Vagina (tissue), 2 donors: ENCODE measurements around the gene ZNF423. TPM values are rescaled to one million over a fixed set of nuclear protein-coding genes. Genes with fewer than 3 reads are reported as not detected.

Experiments used
- DNase-seq, 2 donors: peaks; one replicate each; pipeline ENCODE4 v3.0.0-alpha.2; 2017; ENCODE audit errors: extremely low spot score in 2 of 2
- H3K27ac ChIP-seq: fragments of 200-600 bp; sonication (generic); one replicate; pipeline ENCODE4 v1.5.1; 2019
- H3K27me3 ChIP-seq: fragments of 200-600 bp; sonication (generic); one replicate; pipeline ENCODE4 v1.5.1; 2019
- H3K36me3 ChIP-seq, 2 donors: fragments of 200-600 bp; sonication (generic); one replicate each; pipeline ENCODE4 v1.5.1; 2017 to 2019
- H3K4me1 ChIP-seq: fragments of 200-600 bp; sonication (generic); one replicate; pipeline ENCODE4 v1.5.1; 2019
- H3K4me3 ChIP-seq, 2 donors: fragments of 200-600 bp; sonication (generic); 1 replicate in 1 of 2; 2 replicates in 1 of 2; pipeline ENCODE4 v1.5.1; 2016 to 2019
- H3K9me3 ChIP-seq: fragments of 200-600 bp; sonication (generic); one replicate; pipeline ENCODE4 v1.5.1; 2019
- POLR2A ChIP-seq, 2 donors: fragments of 450-650 bp; IDR thresholded peaks; one replicate each; pipeline ENCODE4 v1.6.1; 2017; ENCODE audit warnings: antibody characterized with exemption in 2 of 2, mild to moderate bottlenecking in 2 of 2, moderate library complexity in 2 of 2
- POLR2AphosphoS5 ChIP-seq, 2 donors: sonication (generic); formaldehyde crosslinking; IDR thresholded peaks; one replicate each; pipeline ENCODE4 v1.9.0; 2017; ENCODE audit warnings: antibody characterized with exemption in 2 of 2, mild to moderate bottlenecking in 2 of 2, low read depth in 1 of 2; ENCODE audit not compliant: insufficient read depth in 1 of 2
- intact Hi-C: fragments of 100-400 bp; cut with DNase I; formaldehyde crosslinking; loops from one replicate; pipeline ENCODE4 v1.15.1; 2023
- total RNA-seq: library from RNA; depleted of rRNA; stranded (reverse); fragments of >200 nt; gene quantifications from one replicate; pipeline ENCODE4 v1.2.3, GENCODE V29; 2016
- TF ChIP-seq, protein P1 (sequence below), 3 experiments: fragments of 450-650 bp in 2 of 3; fragments of 200-600 bp in 1 of 3; sonication (generic) in 1 of 3; IDR thresholded peaks; one replicate each; pipeline ENCODE4 v1.5.1; 2017 to 2019; ENCODE audit warnings: antibody characterized with exemption in 3 of 3, mild to moderate bottlenecking in 2 of 3, moderate library complexity in 2 of 3

The ZNF423 gene
- total RNA-seq, 1 donor from 2014 or later, result 10.3 TPM

- intact Hi-C loops, result loop anchor here (10.0 kb wide), 2 partner anchors 85 to 255 kb away; no protein-coding TSS in a partner anchor
Measured at GRCh38 chr16:49499869-49500610, 355.9 kb downstream of the ZNF423 start.

DNA sequence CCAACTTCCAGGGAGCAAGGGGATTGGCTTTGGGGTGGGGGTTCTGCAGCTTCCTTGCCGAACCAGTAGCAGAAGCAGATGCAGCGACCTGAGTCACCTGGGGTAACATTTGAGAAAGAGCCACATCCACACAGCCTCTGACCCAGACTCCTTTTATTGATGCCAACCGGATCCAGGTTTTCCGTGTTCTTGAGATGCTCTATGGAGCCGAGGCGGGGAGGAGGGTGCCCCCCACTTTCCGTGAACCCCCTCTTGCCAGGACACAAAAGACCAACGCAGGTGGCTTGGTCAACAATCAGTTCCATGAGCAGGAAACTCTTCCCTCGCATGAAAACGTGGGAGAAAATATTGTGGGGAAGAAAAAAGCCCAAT is 356.5 kb downstream of the ZNF423 start:
- no peak overlapping the region for H3K27ac ChIP-seq
- no peak for TF ChIP-seq POLR2A (IDR thresholded peaks at IDR 0.05)
- TF ChIP-seq, protein P1, sequence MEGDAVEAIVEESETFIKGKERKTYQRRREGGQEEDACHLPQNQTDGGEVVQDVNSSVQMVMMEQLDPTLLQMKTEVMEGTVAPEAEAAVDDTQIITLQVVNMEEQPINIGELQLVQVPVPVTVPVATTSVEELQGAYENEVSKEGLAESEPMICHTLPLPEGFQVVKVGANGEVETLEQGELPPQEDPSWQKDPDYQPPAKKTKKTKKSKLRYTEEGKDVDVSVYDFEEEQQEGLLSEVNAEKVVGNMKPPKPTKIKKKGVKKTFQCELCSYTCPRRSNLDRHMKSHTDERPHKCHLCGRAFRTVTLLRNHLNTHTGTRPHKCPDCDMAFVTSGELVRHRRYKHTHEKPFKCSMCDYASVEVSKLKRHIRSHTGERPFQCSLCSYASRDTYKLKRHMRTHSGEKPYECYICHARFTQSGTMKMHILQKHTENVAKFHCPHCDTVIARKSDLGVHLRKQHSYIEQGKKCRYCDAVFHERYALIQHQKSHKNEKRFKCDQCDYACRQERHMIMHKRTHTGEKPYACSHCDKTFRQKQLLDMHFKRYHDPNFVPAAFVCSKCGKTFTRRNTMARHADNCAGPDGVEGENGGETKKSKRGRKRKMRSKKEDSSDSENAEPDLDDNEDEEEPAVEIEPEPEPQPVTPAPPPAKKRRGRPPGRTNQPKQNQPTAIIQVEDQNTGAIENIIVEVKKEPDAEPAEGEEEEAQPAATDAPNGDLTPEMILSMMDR (IDR thresholded peaks at IDR 0.05), result no peak
- TF ChIP-seq POLR2AphosphoS5 (IDR thresholded peaks at IDR 0.05; ENCODE audit: insufficient read depth in 1 of 2, low read depth in 1 of 2), result no peak
- no peak for DNase-seq

More at GRCh38 chr16:49499869-49500610, 355.9 kb downstream of the ZNF423 start:
- Histone ChIP-seq H3K36me3 (no peaks in the 10 kb centered on the region), H3K4me3 (no peak overlapping the region), H3K27ac (no peak overlapping the region), H3K4me1 (no peaks in the 10 kb centered on the region), H3K9me3 (no peaks in the 10 kb centered on the region), H3K27me3 (no peaks in the 10 kb centered on the region)
- no peak for DNase-seq
- TF ChIP-seq POLR2A (IDR thresholded peaks at IDR 0.05) (no peak), POLR2AphosphoS5 (IDR thresholded peaks at IDR 0.05; ENCODE audit: insufficient read depth in 1 of 2, low read depth in 1 of 2) (no peak)
- TF ChIP-seq, protein P1 (IDR thresholded peaks at IDR 0.05), result no peak

DNA sequence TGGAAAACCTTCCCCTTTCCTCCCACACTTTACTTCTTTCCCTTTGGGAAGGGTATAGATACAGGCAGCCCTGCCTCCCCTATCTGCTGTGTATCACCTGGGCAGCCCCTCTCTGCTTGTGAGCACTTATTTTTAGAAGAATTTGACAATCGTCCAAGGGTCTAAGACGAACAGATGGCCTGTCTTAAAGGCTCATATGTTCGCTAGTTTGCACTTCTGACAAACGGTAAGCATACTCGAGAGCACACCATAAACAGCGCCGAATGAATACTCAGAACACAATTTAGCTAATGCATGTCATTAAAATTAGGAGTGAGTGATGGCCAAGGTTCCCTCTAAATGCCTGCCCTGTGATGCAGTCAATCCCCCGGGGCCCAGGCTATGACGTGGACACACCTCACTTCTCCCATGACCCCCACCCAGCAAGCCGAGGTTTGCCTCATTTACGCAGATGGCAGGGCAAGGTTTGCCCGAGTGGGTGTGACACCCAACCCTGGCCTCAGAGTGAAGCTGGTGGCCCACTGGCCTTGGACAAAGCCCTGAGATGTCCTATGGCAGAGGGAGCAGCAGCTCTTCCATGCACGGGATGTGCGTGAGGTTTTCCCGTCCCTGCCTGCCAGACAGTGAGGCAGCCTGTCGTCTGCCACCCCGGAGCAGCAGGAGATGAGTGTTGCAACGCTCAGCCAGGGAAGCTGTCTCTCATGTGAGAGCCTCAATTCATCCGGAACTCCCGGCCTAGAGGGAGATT is 357.1 kb downstream of the ZNF423 start:
- Histone ChIP-seq H3K4me3 (no peak overlapping the region), H3K27me3 (no peaks in the 10 kb centered on the region), H3K36me3 (no peaks in the 10 kb centered on the region), H3K4me1 (no peaks in the 10 kb centered on the region), H3K9me3 (no peaks in the 10 kb centered on the region), H3K27ac (no peak overlapping the region)
- intact Hi-C loops, result loop anchor here (10.0 kb wide), 2 partner anchors 86 to 256 kb away; no protein-coding TSS in a partner anchor
- DNase-seq, result no peak
- TF ChIP-seq, protein P1 (IDR thresholded peaks at IDR 0.05), result no peak
- TF ChIP-seq POLR2AphosphoS5 (IDR thresholded peaks at IDR 0.05; ENCODE audit: insufficient read depth in 1 of 2, low read depth in 1 of 2) (no peak), POLR2A (IDR thresholded peaks at IDR 0.05) (no peak)

More for the DNA sequence above, 356.5 kb downstream of the ZNF423 start:
- intact Hi-C loops, result loop anchor here (10.0 kb wide), 2 partner anchors 85 to 255 kb away; no protein-coding TSS in a partner anchor
- no peaks in the 10 kb centered on the region for H3K27me3 ChIP-seq
- H3K4me3 ChIP-seq, result no peak overlapping the region
- no peaks in the 10 kb centered on the region for H3K9me3 ChIP-seq
- no peaks in the 10 kb centered on the region for H3K4me1 ChIP-seq
- no peaks in the 10 kb centered on the region for H3K36me3 ChIP-seq

GRCh38 chr16:49498264-49498663 is 357.6 kb downstream of the ZNF423 start:
- H3K27me3 ChIP-seq, result no peaks in the 10 kb centered on the region
- H3K4me1 ChIP-seq, result no peaks in the 10 kb centered on the region
- no peaks in the 10 kb centered on the region for H3K9me3 ChIP-seq
- no peaks in the 10 kb centered on the region for H3K36me3 ChIP-seq
- intact Hi-C loops, result loop anchor here (10.0 kb wide), 2 partner anchors 87 to 257 kb away; no protein-coding TSS in a partner anchor
- H3K4me3 ChIP-seq, result no peak overlapping the region
- DNase-seq, result no peak
- TF ChIP-seq, protein P1 (IDR thresholded peaks at IDR 0.05), result no peak
- no peak overlapping the region for H3K27ac ChIP-seq
